ENCODE results near the gene GIPC3.
"Not testable (repeated sequence)": the region's sequence is repeated elsewhere in the genome, so short reads cannot be mapped to it uniquely, and the experiment has no call there.

GIPC3 gene

DNA sequence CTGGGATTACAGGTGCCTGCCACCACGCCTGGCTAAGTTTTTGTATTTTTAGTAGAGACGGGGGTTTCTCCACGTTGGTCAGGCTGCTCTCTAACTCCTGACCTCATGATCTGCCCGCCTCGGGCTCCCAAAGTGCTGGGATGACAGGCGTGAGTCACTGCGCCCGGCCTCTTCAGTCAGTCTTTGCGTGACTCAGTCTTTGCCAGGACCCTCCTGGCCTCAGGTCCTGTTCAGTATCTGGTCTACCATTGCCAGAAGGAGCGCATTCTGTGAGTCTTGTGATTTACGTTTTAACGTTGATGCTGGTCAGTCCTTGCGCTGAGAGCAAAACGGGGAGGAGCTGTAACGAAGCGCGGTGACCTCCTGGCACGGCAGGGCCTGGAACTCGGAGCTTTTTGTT, 20.1 kb upstream of the GIPC3 start:
- no peak overlapping the region for H3K4me3 ChIP-seq (ENCODE audit: low read depth, low read length)
- TF ChIP-seq POLR2A (IDR thresholded peaks at IDR 0.05; ENCODE audit: extremely low read depth, insufficient read length), result no peak
- DNase-seq (ENCODE audit: low read depth), result no peak

DNA sequence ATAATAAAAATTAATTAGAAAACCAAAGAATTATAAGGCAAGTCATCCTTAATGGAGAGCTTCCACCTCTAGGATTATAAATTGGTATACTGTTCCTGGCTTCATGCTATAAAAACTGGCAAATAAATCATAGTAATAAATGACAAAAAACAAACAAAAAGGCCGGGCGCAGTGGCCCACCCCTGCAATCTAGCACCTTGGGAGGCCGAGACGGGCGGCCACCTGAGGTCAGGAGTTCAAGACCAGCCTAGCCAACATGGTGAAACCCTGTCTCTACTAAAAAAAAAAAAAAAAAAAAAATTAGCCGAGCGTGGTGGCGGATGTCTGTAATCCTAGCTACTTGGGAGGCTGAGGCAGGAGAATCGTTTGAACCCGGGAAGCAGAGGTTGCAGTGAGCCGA, 15.2 kb upstream of the GIPC3 start:
- not testable (repeated sequence) for H3K4me3 ChIP-seq (ENCODE audit: low read depth, low read length); DNase-seq (ENCODE audit: low read depth)

DNA sequence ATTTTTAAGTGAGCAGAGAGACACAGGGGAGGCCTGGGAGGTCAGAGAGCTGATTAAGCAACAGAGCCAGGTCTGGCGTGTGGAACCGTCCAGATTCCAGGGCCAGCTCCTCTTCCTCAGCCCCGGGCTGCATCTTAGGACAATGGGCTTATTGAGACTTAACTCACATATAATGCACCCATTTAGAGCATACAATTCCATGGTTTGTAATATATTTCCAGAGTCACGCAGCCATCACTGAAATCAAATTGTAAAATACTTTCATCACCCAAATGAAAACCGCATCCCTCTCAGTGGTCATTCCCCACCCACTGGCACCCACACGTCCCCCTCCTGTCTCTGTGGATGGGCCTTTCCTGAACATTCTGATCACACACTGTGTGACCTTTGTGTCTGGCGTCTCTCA, 14.7 kb upstream of the GIPC3 start:
- H3K4me3 ChIP-seq (ENCODE audit: low read depth, low read length), result no peak overlapping the region
- no peak for DNase-seq (ENCODE audit: low read depth)
- TF ChIP-seq, protein P1, sequence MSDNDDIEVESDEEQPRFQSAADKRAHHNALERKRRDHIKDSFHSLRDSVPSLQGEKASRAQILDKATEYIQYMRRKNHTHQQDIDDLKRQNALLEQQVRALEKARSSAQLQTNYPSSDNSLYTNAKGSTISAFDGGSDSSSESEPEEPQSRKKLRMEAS (IDR thresholded peaks at IDR 0.05; ENCODE audit: low read depth, low read length), result no peak
- TF ChIP-seq MYC (IDR thresholded peaks at IDR 0.05; ENCODE audit: low read depth, low read length) (no peak), POLR2A (IDR thresholded peaks at IDR 0.05; ENCODE audit: extremely low read depth, insufficient read length) (no peak)
- TF ChIP-seq, protein P2, sequence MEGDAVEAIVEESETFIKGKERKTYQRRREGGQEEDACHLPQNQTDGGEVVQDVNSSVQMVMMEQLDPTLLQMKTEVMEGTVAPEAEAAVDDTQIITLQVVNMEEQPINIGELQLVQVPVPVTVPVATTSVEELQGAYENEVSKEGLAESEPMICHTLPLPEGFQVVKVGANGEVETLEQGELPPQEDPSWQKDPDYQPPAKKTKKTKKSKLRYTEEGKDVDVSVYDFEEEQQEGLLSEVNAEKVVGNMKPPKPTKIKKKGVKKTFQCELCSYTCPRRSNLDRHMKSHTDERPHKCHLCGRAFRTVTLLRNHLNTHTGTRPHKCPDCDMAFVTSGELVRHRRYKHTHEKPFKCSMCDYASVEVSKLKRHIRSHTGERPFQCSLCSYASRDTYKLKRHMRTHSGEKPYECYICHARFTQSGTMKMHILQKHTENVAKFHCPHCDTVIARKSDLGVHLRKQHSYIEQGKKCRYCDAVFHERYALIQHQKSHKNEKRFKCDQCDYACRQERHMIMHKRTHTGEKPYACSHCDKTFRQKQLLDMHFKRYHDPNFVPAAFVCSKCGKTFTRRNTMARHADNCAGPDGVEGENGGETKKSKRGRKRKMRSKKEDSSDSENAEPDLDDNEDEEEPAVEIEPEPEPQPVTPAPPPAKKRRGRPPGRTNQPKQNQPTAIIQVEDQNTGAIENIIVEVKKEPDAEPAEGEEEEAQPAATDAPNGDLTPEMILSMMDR (IDR thresholded peaks at IDR 0.05; ENCODE audit: low read depth, low read length), result no peak

DNA sequence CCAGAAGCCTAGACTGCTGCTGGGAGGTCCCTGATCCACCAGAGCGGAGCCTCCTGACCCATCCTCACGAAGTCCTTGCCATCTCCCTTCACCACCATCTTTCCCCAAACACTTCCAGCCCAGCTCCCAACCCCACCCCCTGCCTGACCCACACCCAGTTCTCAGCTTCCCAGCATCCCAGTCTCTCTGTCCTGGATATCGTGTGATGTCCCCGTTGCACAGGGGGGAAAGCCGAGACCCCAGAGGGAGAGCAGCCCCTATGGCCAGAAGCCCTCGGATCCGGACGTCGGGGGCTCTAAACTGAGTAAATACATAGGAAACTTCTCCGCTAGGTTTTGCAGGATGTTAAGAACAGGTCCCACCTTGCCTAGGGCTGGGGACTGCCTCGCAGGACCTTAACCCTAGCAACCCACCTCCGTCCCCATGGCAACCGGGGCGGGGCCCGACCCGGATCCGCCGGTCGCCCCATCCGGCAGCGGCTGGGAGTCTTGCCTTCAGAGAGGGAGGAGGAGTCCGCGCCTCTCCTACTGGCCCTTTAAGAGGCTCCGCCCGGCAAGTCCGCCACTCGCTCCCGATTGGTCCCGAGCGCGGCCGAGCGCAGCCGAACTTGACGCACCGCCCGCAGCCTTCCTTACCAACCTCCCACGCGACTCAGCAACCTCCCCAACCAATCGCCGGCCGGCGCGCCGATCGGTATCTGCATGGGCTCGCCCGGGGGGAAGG, 13.0 kb upstream of the GIPC3 start:
- H3K4me3 ChIP-seq (ENCODE audit: low read depth, low read length), result peak overlapping the region; percentile 16
- TF ChIP-seq, protein P1 (IDR thresholded peaks at IDR 0.05; ENCODE audit: low read depth, low read length), result no peak
- TF ChIP-seq POLR2A (IDR thresholded peaks at IDR 0.05; ENCODE audit: extremely low read depth, insufficient read length) (no peak), MYC (IDR thresholded peaks at IDR 0.05; ENCODE audit: low read depth, low read length) (no peak)
- TF ChIP-seq, protein P2 (IDR thresholded peaks at IDR 0.05; ENCODE audit: low read depth, low read length), result no peak
- peak; percentile 98 for DNase-seq (ENCODE audit: low read depth)

DNA sequence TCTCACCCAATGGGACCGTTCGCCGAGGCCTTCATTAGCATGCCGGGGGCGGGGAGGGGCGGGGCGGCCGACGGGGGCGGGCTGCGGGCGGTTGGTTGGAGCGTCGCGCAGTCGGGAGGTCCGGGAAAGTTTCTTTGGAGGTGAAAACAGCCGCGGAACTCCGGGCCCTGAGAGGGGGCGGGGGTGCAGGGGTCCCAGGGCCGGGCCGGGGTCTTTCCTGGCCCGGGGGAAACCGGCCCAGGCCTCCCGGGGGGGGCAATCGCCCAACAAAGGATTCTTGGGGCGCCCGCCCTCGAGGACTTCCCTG, 12.5 kb upstream of the GIPC3 start, which contains the start of gene HMG20B:
TSS of gene HMG20B (plus strand) at position 90 of the 307 bp plus-strand sequence. CDS start 366 bp downstream, outside the sequence.
- TF ChIP-seq, protein P2 (IDR thresholded peaks at IDR 0.05; ENCODE audit: low read depth, low read length), result no peak
- TF ChIP-seq, protein P1 (IDR thresholded peaks at IDR 0.05; ENCODE audit: low read depth, low read length), result no peak
- no peak for TF ChIP-seq POLR2A (IDR thresholded peaks at IDR 0.05; ENCODE audit: extremely low read depth, insufficient read length)
- DNase-seq (ENCODE audit: low read depth), result no peak
- H3K4me3 ChIP-seq (ENCODE audit: low read depth, low read length), result peak within 1 kb of the TSS; percentile 60

DNA sequence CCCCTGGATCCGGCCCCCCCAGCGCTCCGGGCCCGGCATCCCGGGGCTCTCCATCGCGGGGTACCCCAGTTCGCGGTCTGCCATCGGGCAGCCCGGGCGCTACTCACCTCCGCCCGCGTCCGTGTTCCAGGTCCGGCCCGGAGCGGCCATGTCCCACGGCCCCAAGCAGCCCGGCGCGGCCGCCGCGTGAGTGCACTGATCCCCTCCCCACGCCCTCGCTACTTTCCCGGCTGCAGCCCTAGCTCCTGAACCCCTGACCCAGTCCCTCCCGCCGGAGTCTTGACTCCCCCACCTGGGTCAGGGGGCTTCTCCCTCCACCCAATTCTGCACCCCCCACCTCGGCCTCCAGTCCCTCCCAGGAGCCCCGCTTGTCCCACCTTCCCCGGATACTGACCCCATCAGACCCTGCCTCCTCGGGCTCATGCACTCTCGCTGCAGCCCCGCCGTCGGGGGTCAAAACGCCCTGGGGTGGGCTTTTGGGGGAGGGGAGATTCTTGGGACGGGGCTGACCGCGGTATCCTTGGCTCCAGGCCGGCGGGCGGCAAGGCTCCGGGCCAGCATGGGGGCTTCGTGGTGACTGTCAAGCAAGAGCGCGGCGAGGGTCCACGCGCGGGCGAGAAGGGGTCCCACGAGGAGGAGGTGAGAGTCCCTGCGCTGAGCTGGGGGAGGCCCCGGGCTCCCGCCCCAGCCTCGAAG, 12.0 kb upstream of the GIPC3 start:
- H3K4me3 ChIP-seq (ENCODE audit: low read depth, low read length), result peak overlapping the region; percentile 60
- no peak for DNase-seq (ENCODE audit: low read depth)
- TF ChIP-seq MYC (IDR thresholded peaks at IDR 0.05; ENCODE audit: low read depth, low read length) (no peak), POLR2A (IDR thresholded peaks at IDR 0.05; ENCODE audit: extremely low read depth, insufficient read length) (no peak)
- TF ChIP-seq, protein P2 (IDR thresholded peaks at IDR 0.05; ENCODE audit: low read depth, low read length), result no peak
- TF ChIP-seq, protein P1 (IDR thresholded peaks at IDR 0.05; ENCODE audit: low read depth, low read length), result no peak
